Measurements from ENCODE around the gene RPS26.
"Not testable (repeated sequence)": the region's sequence is repeated elsewhere in the genome, so short reads cannot be mapped to it uniquely, and the experiment has no call there.

Gene RPS26

DNA sequence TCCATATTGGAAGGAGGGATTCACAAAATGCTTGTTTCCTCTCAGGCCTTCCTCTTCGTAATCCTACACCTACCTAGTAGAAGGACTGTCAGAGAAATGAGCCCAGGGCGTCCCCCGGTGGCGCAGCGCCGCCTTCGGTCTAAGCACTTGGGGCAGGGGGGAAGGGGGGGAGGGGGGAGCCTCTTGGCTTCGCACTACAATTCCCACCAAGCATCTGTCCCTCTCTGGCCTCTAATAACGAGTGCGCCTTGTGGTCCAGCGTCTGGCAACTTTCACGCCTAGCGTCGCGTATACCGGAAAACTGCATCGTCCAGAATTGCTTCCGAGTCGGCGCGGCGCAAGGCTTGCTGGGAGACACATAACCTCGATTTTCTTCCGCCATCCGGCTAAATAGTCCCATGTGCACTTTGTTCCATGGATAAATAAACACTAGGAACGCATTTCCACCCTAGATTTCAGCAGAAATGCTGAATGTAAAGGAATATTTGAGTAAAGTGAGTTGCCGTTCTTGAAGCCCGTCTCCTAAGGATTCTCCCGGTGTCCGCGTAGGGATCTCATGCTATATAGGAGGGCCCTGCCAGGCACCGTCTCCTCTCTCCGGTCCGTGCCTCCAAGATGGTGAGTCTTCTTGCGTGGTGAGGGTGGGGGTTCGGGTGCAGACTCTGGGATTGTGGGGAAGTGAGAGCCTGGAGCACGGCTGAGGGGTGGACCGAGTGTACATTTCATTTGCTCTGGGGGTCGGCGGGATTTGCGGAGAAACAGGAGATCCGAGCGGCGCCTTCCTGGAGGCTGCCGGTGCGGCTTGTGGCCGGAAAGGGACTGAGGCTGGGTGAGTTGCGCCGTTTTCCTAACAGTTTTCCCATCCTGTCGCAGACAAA, at the start of gene RPS26:
RPS26 (plus strand) TSS at position 367 of the 878 bp plus-strand sequence; CDS start at position 616, 249 bp downstream.
- peak; percentile 97 to 99 for DNase-seq

GRCh38 chr12:55993230-55993853, 48.4 kb upstream of the RPS26 start:
- no peak for DNase-seq

DNA sequence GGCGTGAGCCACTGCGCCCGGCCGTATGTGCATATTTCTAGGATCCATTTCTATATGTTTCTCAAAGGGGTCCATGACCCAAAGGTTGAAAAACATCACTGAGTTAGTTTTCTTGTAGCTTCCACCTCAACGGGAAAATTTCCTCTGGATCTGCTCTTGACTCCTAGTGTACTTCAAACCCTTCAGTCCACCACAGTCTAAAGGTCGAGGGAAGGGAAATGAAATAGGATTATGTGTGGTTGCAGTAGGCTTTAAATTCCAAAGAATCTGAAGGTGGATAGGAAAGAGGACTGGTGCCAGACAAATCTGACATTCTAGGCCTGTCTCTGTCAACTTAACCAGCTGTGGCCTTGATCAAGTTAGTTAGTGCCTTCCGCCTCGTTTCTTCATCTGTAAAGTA, 46.4 kb upstream of the RPS26 start:
- no peak for DNase-seq

GRCh38 chr12:55996201-55996714, 45.5 kb upstream of the RPS26 start:
- peak; percentile 44 to 61 for DNase-seq

GRCh38 chr12:55996715-55997534, 44.8 kb upstream of the RPS26 start, which contains the start of gene SUOX:
SUOX (plus strand) TSS chr12:55997276; CDS start chr12:56002222, 4,946 bp downstream.
- peak; percentile 86 to 93 for DNase-seq

- DNase-seq, result no peak
Observed at GRCh38 chr12:55997535-55997859, 44.2 kb upstream of the RPS26 start.

- DNase-seq, result not testable (repeated sequence)
Observed at GRCh38 chr12:55999522-55999921, 42.2 kb upstream of the RPS26 start.

DNA sequence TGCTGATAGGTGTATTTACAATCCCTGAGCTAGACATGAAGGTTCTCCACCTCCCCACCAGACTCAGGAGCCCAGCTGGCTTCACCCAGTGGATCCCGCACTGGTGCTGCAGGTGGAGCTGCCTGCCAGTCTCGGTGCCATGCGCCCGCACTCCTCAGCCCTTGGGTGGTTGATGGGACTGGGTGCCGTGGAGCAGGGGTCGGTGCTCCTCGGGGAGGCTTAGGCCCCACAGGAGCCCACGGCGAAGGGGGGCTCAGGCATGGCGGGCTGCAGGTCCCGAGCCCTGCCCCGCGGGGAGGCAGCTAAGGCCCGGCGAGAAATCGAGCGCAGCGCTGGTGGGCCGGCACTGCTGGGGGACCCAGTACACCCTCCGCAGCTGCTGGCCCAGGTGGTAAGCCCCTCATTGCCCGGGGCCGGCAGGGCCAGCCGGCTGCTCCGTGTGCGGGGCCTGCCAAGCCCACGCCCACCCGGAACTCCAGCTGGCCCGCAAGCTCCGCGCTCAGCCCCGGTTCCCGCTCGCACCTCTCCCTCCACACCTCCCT, 41.6 kb upstream of the RPS26 start:
- DNase-seq, result not testable (repeated sequence)

- no peak for DNase-seq
Observed at GRCh38 chr12:56001487-56002100, 40.1 kb upstream of the RPS26 start.

DNA sequence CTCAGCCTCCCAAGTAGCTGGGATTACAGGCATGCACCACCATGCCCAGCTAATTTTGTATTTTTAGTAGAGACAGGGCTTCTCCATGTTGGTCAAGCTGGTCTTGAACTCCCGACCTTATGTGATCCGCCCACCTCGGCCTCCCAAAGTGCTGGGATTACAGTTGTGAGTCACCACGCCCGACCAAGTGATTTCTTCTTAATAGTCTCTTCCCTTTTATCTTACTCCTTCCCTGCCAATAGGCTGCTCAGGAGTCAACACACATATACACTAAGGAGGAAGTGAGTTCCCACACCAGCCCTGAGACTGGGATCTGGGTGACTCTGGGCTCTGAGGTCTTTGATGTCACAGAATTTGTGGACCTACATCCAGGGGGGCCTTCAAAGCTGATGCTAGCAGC, 38.3 kb upstream of the RPS26 start:
- not testable (repeated sequence) for DNase-seq

DNA sequence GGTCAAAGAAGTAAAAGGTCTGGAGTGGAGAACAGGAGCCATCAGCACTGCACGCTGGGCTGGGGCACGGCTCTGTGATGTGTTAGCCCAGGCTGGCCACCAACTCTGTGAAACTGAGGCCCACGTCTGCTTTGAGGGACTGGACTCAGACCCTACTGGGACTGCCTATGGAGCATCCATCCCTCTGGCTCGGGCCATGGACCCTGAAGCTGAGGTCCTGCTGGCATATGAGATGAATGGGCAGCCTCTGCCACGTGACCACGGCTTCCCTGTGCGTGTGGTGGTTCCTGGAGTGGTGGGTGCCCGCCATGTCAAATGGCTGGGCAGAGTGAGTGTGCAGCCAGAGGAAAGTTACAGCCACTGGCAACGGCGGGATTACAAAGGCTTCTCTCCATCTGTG, 37.5 kb upstream of the RPS26 start:
- no peak for DNase-seq

DNA sequence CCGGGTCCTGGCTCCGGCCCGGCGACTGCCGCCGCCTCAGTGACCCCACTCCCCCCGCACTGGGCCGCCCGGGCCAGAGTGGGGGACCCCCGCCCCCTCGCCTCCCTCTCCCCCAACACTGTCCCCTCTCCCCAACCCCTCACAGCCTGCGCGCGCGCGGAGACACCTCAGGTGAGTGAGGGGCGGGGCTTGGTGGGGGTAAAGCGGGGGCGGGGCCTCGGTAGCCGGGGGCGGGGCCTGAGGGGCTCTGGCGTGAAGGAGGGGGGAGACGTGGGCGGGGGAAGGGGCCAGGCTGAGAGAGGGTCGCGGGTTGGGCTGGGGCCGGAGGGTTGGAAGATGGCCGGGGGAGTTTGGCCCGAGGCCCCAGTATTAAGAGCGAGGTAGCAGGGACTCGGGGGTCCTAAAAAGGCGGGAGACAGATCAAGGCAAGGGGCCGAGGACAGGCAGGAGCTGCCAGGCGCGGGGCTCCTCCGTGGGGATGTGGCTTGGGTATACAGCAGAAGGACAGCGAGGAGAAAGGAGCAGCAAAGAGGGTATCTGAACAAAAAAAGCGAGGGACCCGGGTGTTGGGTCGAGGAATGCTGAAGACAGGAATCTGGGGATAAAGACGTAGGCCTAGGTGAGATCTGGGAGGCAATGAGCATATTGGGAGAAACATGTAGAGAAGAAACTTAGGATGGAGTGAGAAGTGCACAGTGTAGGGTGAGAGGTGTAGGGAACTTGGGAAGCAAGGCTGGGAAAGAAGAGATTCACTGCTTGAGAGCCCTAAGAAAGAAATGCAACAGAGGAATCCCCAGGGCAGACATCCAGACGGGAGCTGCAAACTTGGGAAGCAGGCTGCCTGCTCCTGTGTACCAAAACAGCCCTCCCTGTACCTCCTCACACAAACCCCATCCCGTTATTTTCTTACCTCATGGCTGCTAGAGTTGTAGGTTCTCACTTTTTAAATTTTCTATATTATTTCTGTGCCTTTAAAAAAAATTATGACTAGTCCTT, 33.9 kb upstream of the RPS26 start:
- DNase-seq, result peak; percentile 36 to 51

- no peak for DNase-seq
Observed at GRCh38 chr12:56010111-56010570, 31.6 kb upstream of the RPS26 start.

GRCh38 chr12:56011509-56012090, 30.1 kb upstream of the RPS26 start:
- no peak for DNase-seq

GRCh38 chr12:56013482-56013881, 28.2 kb upstream of the RPS26 start:
- no peak for DNase-seq

DNA sequence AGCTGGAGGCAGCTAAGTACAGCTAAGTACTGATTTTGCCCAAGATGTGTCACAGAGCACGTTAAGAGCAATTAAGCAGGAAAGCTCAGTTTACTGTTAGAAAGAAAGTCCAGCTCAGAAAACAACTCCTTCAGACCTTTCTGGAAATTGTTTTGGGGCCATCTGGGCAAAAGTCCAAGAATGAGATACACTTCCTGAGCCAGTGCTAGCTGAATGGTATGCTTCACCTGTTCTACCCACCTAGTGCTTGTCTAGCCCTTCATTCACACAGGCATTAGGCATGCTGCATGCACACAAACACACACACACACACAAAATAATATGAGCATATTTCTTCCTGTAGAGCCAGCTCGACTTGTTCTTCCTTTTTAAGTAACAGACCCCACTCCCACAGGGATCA, 27.5 kb upstream of the RPS26 start:
- DNase-seq, result no peak

DNA sequence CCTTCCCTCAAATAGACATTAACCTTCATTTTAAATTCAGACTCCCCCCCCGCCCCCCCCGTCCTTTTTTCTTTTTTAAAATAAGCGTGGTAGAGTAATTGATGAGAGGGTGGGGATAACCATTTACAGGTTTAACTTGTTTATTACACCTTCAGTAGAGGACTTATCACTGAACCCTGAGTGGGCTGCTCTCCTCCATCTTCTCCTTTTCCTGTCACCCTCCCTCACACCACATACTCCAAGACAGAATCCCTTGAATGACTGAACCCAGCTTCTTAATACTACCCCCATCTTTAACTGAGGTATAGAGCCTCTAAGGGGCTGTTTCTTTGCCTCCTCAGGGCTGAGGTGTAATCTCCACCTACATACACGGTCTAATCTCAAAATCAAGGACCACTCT, 24.5 kb upstream of the RPS26 start:
- DNase-seq, result no peak

DNA sequence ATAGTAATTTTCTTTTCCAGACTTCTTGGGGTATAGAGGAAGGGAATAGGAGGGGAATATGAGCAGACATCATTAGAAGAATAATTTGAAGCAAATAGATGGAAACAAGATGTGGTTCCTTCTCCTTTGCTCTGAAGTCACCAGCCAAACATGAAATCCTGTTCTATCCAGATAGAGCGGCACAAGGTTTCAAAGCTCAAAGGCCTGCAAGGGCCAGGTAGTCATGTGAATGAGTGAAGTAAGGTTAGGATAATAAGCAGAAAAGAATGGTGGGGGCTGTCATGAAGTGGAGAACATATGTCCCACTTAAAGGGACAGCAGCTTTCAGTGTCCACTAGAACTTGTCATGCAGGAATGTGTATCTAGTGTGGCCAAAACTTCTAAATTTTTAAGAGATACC, 23.4 kb upstream of the RPS26 start:
- DNase-seq, result no peak

GRCh38 chr12:56020423-56021184, 21.1 kb upstream of the RPS26 start, which contains the start of gene IKZF4:
IKZF4 (plus strand) TSS chr12:56021043; CDS start chr12:56021494, 451 bp downstream.
- DNase-seq, result no peak

All from NCI-H524 (cell line).